A673 (cell line): ENCODE data around the gene TP53I13. TPM values are rescaled to one million over a fixed set of nuclear protein-coding genes. Genes with fewer than 3 reads are reported as not detected.

ENCODE experiments used
- BruUV-seq: library from RNA; stranded (reverse); fragments of 400-500 nt; replicated peaks from 2 replicates; lab custom pipeline; 2021; lab: Mats Ljungman, UMichigan
- CTCF ChIA-PET: fragments of 300-600 bp; sonication (Branson Sonifier 250); formaldehyde crosslinking; loops from one replicate; lab custom pipeline; 2022; ENCODE audit warnings: antibody characterized with exemption; lab: Charles Lee
- POLR2A ChIA-PET: fragments of 300-600 bp; sonication (Branson Sonifier 250); formaldehyde crosslinking; loops from one replicate; lab custom pipeline; 2022; ENCODE audit warnings: antibody characterized with exemption; ENCODE audit not compliant: low non-redundant PET; lab: Charles Lee
- DNase-seq: peaks from one replicate; pipeline ENCODE4 v3.0.0-alpha.2; 2015; ENCODE audit warnings: low spot score
- H3K27ac ChIP-seq: fragments of 200-600 bp; sonication (generic); 2 replicates; pipeline ENCODE4 v1.5.1; 2016; ENCODE audit warnings: mixed run types, low read depth, mild to moderate bottlenecking, mixed read lengths, antibody characterized with exemption, low read length; ENCODE audit not compliant: poor library complexity, severe bottlenecking
- H3K27me3 ChIP-seq: fragments of 200-600 bp; sonication (generic); replicated peaks from 2 replicates; pipeline ENCODE4 v1.6.1; 2017; ENCODE audit warnings: mixed run types, low read depth, mild to moderate bottlenecking, mixed read lengths, antibody characterized with exemption, low read length; ENCODE audit not compliant: insufficient read depth, poor library complexity
- H3K36me3 ChIP-seq: fragments of 200-600 bp; sonication (generic); 2 replicates; pipeline ENCODE4 v1.6.1; 2016; ENCODE audit warnings: mixed run types, mild to moderate bottlenecking, mixed read lengths, antibody characterized with exemption, low read length; ENCODE audit not compliant: insufficient read depth, poor library complexity, severe bottlenecking
- H3K4me1 ChIP-seq: fragments of 200-600 bp; sonication (generic); 2 replicates; pipeline ENCODE4 v1.6.1; 2017; ENCODE audit warnings: mixed run types, mild to moderate bottlenecking, mixed read lengths, antibody characterized with exemption, low read length; ENCODE audit not compliant: insufficient read depth, poor library complexity, severe bottlenecking
- H3K4me3 ChIP-seq: fragments of 200-600 bp; sonication (generic); 2 replicates; pipeline ENCODE4 v1.5.1; 2016; ENCODE audit warnings: low read depth, mixed run types, mild to moderate bottlenecking, mixed read lengths, low read length; ENCODE audit not compliant: poor library complexity, severe bottlenecking
- H3K9me3 ChIP-seq: fragments of 200-600 bp; sonication (generic); 2 replicates; pipeline ENCODE4 v1.6.1; 2016; ENCODE audit warnings: mixed run types, low read depth, mild to moderate bottlenecking, mixed read lengths, antibody characterized with exemption, low read length; ENCODE audit not compliant: poor library complexity, severe bottlenecking
- CTCF ChIP-seq: fragments of 300-800, 200-600 bp; sonication (generic); conservative IDR thresholded peaks from 2 replicates; pipeline ENCODE4 v1.5.1; 2017; ENCODE audit warnings: low read depth, mild to moderate bottlenecking, antibody characterized with exemption, low read length, moderate library complexity, mixed read lengths
- EZH2 ChIP-seq: fragments of 200-600 bp; sonication (generic); IDR thresholded peaks from 2 replicates; pipeline ENCODE4 v1.6.1; 2017; ENCODE audit warnings: borderline replicate concordance, low read depth, mild to moderate bottlenecking, mixed read lengths, antibody characterized with exemption, low read length; ENCODE audit not compliant: poor library complexity, severe bottlenecking
- intact Hi-C: fragments of 100-400 bp; cut with micrococcal nuclease; formaldehyde crosslinking; loops from one replicate; pipeline ENCODE4 v1.10.0; 2022; ENCODE audit not compliant: unreplicated experiment
- total RNA-seq: library from RNA; stranded (reverse); gene quantifications from 2 replicates; pipeline ENCODE4 v1.2.3, GENCODE V29; 2021

TP53I13 gene
- total RNA-seq, 1 experiment from 2014 or later, result 34.6 TPM

GRCh38 chr17:29577001-29577370 is 8.5 kb downstream of the TP53I13 start:
- no TSS peak for BruUV-seq
- Histone ChIP-seq H3K9me3 (no peaks in the 10 kb centered on the region), H3K27ac (no peak overlapping the region), H3K27me3 (no peaks in the 10 kb centered on the region), H3K4me1 (peaks cover 16% of the 10 kb centered on the region), H3K36me3 (peaks cover 85% of the 10 kb centered on the region), H3K4me3 (no peak overlapping the region)
- TF ChIP-seq EZH2 (no peak), CTCF (no peak)
- CTCF ChIA-PET, result no interaction called here
- POLR2A ChIA-PET, result no interaction called here
- no peak for DNase-seq
- intact Hi-C loops, result no loop called here

- BruUV-seq, result no TSS peak
- CTCF ChIA-PET, result interaction anchor here (0.8 kb wide), 1 partner anchor 11 kb away, joined by 3 read pairs; no protein-coding TSS in a partner anchor
- Histone ChIP-seq H3K36me3 (peaks cover 91% of the 10 kb centered on the region), H3K4me1 (peaks cover 16% of the 10 kb centered on the region), H3K4me3 (no peak overlapping the region), H3K27ac (no peak overlapping the region), H3K9me3 (no peaks in the 10 kb centered on the region), H3K27me3 (no peaks in the 10 kb centered on the region)
- POLR2A ChIA-PET, result no interaction called here
- intact Hi-C loops, result no loop called here
- peak; percentile 41 for DNase-seq
- TF ChIP-seq CTCF (no peak), EZH2 (no peak)
Measured at GRCh38 chr17:29577385-29578211, 9.1 kb downstream of the TP53I13 start.

GRCh38 chr17:29578626-29579485 is 10.4 kb downstream of the TP53I13 start:
- Histone ChIP-seq H3K9me3 (no peaks in the 10 kb centered on the region), H3K4me3 (no peak overlapping the region), H3K27ac (no peak overlapping the region), H3K4me1 (peaks cover 4% of the 10 kb centered on the region), H3K36me3 (peaks cover 93% of the 10 kb centered on the region), H3K27me3 (no peaks in the 10 kb centered on the region)
- no TSS peak for BruUV-seq
- TF ChIP-seq CTCF, result no peak
- no peak for TF ChIP-seq EZH2
- intact Hi-C loops, result no loop called here
- no peak for DNase-seq
- CTCF ChIA-PET, result interaction anchor here (0.8 to 1.5 kb wide), 3 partner anchors 9 to 515 kb away, joined by 3 to 4 read pairs (median 3); no protein-coding TSS in a partner anchor
- POLR2A ChIA-PET, result no interaction called here
